DOHH2 (cell line): ENCODE data around the gene ANKRD33.

Experiments used
- H3F3A ChIP-seq: fragments of 200-600 bp; sonication (generic), shearing (Covaris generic); 2 replicates; pipeline ENCODE4 v1.6.0; 2016; ENCODE audit warnings: antibody characterized with exemption, mild to moderate bottlenecking; ENCODE audit not compliant: control insufficient read depth, insufficient read depth
- H3K27ac ChIP-seq: fragments of 200-600 bp; sonication (generic); 2 replicates; pipeline ENCODE4 v1.5.1; 2014; ENCODE audit warnings: low read depth, mild to moderate bottlenecking, low read length, moderate library complexity
- H3K27me3 ChIP-seq: fragments of 200-600 bp; sonication (generic); 2 replicates; pipeline ENCODE4 v1.6.1; 2014; ENCODE audit warnings: mild to moderate bottlenecking, low read length, mixed read lengths; ENCODE audit not compliant: control insufficient read depth
- H3K36me3 ChIP-seq: fragments of 200-600 bp; sonication (generic); 2 replicates; pipeline ENCODE4 v1.6.1; 2014; ENCODE audit warnings: mild to moderate bottlenecking, low read length, moderate library complexity, mixed read lengths; ENCODE audit not compliant: control insufficient read depth
- H3K4me1 ChIP-seq: fragments of 200-600 bp; sonication (generic); 2 replicates; pipeline ENCODE4 v1.6.1; 2014; ENCODE audit warnings: mild to moderate bottlenecking, low read length, mixed read lengths; ENCODE audit not compliant: control insufficient read depth
- H3K4me2 ChIP-seq: fragments of 200-600 bp; sonication (generic); 2 replicates; pipeline ENCODE4 v1.6.0; 2014; ENCODE audit warnings: mild to moderate bottlenecking, low read length, moderate library complexity
- H3K4me3 ChIP-seq: fragments of 200-600 bp; sonication (generic); 2 replicates; pipeline ENCODE4 v1.5.1; 2014; ENCODE audit warnings: mild to moderate bottlenecking, low read length, mixed read lengths
- H3K79me2 ChIP-seq: fragments of 200-600 bp; sonication (generic); 2 replicates; pipeline ENCODE4 v1.6.1; 2014; ENCODE audit warnings: mild to moderate bottlenecking, low read length, mixed read lengths; ENCODE audit not compliant: control insufficient read depth
- H3K9me2 ChIP-seq: fragments of 200-600 bp; sonication (generic); replicated peaks from 2 replicates; pipeline ENCODE4 v1.6.1; 2014; ENCODE audit warnings: mild to moderate bottlenecking, low read length, mixed read lengths; ENCODE audit not compliant: control insufficient read depth
- H3K9me3 ChIP-seq: fragments of 200-600 bp; sonication (generic); 2 replicates; pipeline ENCODE4 v1.6.1; 2014; ENCODE audit warnings: antibody characterized with exemption, low read length, mixed read lengths; ENCODE audit not compliant: control insufficient read depth, insufficient read depth
- H4K20me1 ChIP-seq: fragments of 200-600 bp; sonication (generic); 2 replicates; pipeline ENCODE4 v1.6.0; 2014; ENCODE audit warnings: low read depth, mild to moderate bottlenecking, antibody characterized with exemption, low read length, moderate library complexity; ENCODE audit not compliant: control insufficient read depth, insufficient read depth
- EZH2phosphoT487 ChIP-seq: fragments of 200-600 bp; sonication (generic); IDR thresholded peaks from 2 replicates; pipeline ENCODE4 v1.6.1; 2017; ENCODE audit warnings: borderline replicate concordance, mild to moderate bottlenecking, antibody characterized with exemption, low read length, moderate library complexity, mixed read lengths
- TF ChIP-seq, protein P1 (sequence below): fragments of 200-600 bp; sonication (generic); IDR thresholded peaks from one replicate; pipeline ENCODE4 v1.5.1; 2014; ENCODE audit warnings: antibody characterized with exemption, mild to moderate bottlenecking, low read depth, low read length; ENCODE audit not compliant: poor library complexity, severe bottlenecking

Gene ANKRD33

DNA sequence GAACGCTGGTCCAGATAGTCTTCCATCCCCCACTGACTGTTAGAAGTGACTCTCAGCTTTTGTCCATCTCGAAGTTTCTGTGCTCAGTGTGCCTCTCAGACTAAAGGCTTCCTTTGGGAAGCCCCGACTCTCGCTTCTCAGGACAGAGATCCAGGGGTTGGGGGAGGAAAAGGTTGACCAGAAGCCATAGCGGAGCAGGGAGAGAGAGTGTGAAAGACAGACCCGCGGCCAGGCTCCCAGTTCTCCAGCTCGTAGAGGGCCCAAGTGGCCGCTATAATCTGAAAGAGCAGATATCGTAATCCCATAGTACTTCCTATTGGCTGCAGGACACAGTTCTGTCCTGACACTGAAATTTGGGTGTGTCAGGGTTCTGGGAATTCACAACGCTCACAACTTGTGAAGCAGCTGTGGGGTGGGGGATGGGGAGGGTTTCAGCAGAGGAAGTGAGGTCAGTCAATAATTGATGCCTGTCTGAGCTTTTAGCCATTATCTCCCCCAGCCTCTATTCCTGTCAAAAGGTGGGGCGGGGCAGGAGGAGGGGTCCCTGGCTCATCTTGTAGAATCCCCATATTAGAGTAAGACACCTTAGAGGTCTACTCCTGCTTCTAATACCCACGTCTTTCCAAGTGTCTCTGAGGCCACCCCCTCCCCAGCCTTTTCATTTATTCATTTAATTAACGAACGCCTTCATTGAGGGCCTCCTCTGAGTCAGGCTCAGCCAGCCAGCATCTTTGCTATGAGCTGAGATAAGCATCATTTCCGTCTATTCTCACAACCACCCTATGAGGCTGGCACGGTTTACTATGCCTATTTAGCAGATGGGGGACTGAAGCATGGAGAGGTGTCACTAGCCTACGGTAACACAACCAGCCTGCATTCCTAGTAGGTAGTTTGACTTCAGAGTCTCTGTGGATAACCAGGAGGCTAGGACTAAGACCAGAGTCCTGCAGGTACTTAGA, 17.8 kb downstream of the ANKRD33 start:
- Histone ChIP-seq H3K36me3 (no peaks in the 10 kb centered on the region), H3K9me2 (no peaks in the 10 kb centered on the region), H3K27ac (no peak overlapping the region), H3K4me1 (no peaks in the 10 kb centered on the region), H3F3A (no peaks in the 10 kb centered on the region), H3K4me3 (no peak overlapping the region), H3K4me2 (no peak overlapping the region), H3K27me3 (peaks cover 3% of the 10 kb centered on the region; the same call in 1 of the 2 replicates), H3K79me2 (no peaks in the 10 kb centered on the region), H3K9me3 (no peaks in the 10 kb centered on the region), H4K20me1 (no peaks in the 10 kb centered on the region)
- TF ChIP-seq, protein P1, sequence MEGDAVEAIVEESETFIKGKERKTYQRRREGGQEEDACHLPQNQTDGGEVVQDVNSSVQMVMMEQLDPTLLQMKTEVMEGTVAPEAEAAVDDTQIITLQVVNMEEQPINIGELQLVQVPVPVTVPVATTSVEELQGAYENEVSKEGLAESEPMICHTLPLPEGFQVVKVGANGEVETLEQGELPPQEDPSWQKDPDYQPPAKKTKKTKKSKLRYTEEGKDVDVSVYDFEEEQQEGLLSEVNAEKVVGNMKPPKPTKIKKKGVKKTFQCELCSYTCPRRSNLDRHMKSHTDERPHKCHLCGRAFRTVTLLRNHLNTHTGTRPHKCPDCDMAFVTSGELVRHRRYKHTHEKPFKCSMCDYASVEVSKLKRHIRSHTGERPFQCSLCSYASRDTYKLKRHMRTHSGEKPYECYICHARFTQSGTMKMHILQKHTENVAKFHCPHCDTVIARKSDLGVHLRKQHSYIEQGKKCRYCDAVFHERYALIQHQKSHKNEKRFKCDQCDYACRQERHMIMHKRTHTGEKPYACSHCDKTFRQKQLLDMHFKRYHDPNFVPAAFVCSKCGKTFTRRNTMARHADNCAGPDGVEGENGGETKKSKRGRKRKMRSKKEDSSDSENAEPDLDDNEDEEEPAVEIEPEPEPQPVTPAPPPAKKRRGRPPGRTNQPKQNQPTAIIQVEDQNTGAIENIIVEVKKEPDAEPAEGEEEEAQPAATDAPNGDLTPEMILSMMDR = no peak
- no peak for TF ChIP-seq EZH2phosphoT487

DNA sequence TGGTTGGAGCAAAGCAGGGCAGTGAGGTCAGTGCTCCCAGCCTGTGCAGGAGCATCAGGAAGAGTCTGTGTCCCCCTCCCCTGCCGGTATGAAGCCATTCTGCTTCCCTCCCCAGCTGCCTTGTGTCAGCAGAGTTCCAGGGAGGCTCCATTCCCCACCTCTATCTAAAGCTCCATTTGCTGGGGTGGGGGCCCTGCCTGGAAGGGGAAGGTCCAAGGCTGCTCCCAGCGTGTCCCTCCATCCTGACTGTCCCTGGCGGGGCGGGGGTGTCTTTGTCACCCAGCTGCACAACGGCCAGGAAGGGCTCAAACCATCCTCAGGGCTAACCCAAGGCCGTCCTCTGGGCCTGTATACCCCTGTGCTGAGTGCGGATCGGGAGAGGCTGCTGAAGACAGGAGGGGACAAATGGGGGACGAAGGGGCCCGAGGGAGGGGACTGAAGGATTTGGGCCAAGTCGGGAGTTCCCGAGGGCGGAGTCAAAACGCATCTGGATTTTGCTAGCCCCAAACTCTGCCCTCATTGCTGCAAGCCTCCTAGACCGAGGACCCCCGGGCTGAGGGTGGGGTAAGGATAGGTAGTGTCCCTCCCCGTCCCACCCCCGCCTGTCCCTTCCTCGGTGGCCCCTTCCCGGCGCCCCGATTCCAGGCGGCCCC, 18.7 kb downstream of the ANKRD33 start:
- no peaks in the 10 kb centered on the region for H3K9me3 ChIP-seq
- H3K4me3 ChIP-seq = no peak overlapping the region
- no peaks in the 10 kb centered on the region for H4K20me1 ChIP-seq
- TF ChIP-seq, protein P1 = no peak
- no peak for TF ChIP-seq EZH2phosphoT487
- no peaks in the 10 kb centered on the region for H3K36me3 ChIP-seq
- no peaks in the 10 kb centered on the region for H3K4me1 ChIP-seq
- H3K9me2 ChIP-seq = no peaks in the 10 kb centered on the region
- H3K79me2 ChIP-seq = no peaks in the 10 kb centered on the region
- H3F3A ChIP-seq = no peaks in the 10 kb centered on the region
- no peak overlapping the region for H3K27ac ChIP-seq
- no peak overlapping the region for H3K4me2 ChIP-seq
- peaks cover 3% of the 10 kb centered on the region; the same call in 1 of the 2 replicates for H3K27me3 ChIP-seq

DNA sequence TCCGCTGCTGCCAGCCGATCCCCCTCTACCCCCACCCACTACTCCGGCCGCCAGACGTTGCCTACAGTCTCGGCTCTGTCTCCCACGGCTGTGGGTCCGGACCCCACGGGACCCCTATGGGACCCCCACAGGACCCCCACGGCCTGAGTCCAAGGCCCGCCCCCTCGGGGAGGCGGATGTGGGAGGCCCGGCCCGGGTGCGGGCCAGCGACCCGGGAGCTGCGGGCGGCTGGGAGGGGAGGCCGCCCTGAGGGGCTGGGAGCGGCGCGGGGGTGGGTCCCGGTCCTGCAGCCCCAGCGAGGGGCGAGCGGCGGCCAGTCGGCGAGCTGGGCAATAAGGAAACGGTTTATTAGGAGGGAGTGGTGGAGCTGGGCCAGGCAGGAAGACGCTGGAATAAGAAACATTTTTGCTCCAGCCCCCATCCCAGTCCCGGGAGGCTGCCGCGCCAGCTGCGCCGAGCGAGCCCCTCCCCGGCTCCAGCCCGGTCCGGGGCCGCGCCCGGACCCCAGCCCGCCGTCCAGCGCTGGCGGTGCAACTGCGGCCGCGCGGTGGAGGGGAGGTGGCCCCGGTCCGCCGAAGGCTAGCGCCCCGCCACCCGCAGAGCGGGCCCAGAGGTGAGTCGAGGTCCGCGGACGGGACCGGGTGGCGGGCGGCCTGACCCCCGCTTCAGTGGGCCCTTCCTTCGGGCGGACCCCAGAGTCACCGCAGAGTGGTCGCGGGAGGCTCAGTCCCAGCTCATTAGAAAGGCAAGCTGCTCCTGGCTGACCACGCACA, 19.4 kb downstream of the ANKRD33 start, which contains the start of gene ACVRL1:
ACVRL1 (plus strand) TSS at position 422 of the 773 bp plus-strand sequence. CDS start 4,971 bp downstream, outside the sequence.
- H3K4me2 ChIP-seq = no peak within 1 kb of the TSS
- no peaks in the 10 kb centered on the region for H3K9me2 ChIP-seq
- H4K20me1 ChIP-seq = no peaks in the 10 kb centered on the region
- TF ChIP-seq EZH2phosphoT487 = no peak
- TF ChIP-seq, protein P1 = no peak
- no peaks in the 10 kb centered on the region for H3F3A ChIP-seq
- no peaks in the 10 kb centered on the region for H3K36me3 ChIP-seq
- no peak within 1 kb of the TSS for H3K4me3 ChIP-seq
- no peaks in the 10 kb centered on the region for H3K4me1 ChIP-seq
- no peaks in the 10 kb centered on the region for H3K79me2 ChIP-seq
- no peaks in the 10 kb centered on the region for H3K9me3 ChIP-seq
- no peak within 1 kb of the TSS for H3K27ac ChIP-seq
- H3K27me3 ChIP-seq = peaks cover 3% of the 10 kb centered on the region; the same call in 1 of the 2 replicates
